Measurements from ENCODE around the gene AUTS2.

- TF ChIP-seq POLR2AphosphoS5 (IDR thresholded peaks at IDR 0.05; ENCODE audit: low read depth) (no peak), CTCF (conservative IDR thresholded peaks at IDR 0.05; ENCODE audit: low read depth in 2 of 2) (peak; percentile 32), REST (IDR thresholded peaks at IDR 0.05; ENCODE audit: unreplicated experiment) (no peak), EZH2phosphoT487 (IDR thresholded peaks at IDR 0.05; ENCODE audit: unreplicated experiment) (no peak)
These were observed 1122.1 kb downstream of the AUTS2 start for GRCh38 chr7:70720191-70720873.

All from GM23338 (cell line).